Mucosa of descending colon (tissue), 3 donors: Measurements from ENCODE around the gene IKZF3. TPM values are rescaled to one million over a fixed set of nuclear protein-coding genes. Genes with fewer than 3 reads are reported as not detected.

Source experiments
- ATAC-seq: fragments of 200-7000 bp; cut with Tn5 transposase; one replicate; pipeline ENCODE4 v1.9.1; 2020; ENCODE audit warnings: mild to moderate bottlenecking, moderate library complexity
- DNase-seq, 3 donors: peaks; one replicate each; pipeline ENCODE4 v3.0.0-alpha.2; 2020
- H3K36me3 ChIP-seq: fragments of 200-600 bp; one replicate; pipeline ENCODE4 v1.8.0; 2021; ENCODE audit warnings: low read depth, mild to moderate bottlenecking
- H3K4me1 ChIP-seq: fragments of 200-600 bp; one replicate; pipeline ENCODE4 v1.8.0; 2021; ENCODE audit warnings: low read depth, mild to moderate bottlenecking
- H3K4me3 ChIP-seq: fragments of 200-600 bp; one replicate; pipeline ENCODE4 v1.8.0; 2021; ENCODE audit warnings: mild to moderate bottlenecking
- H3K9me3 ChIP-seq: fragments of 200-600 bp; one replicate; pipeline ENCODE4 v1.8.0; 2021; ENCODE audit warnings: mild to moderate bottlenecking
- intact Hi-C, 2 donors: fragments of 100-400 bp; cut with DNase I in 1 of 2; cut with micrococcal nuclease in 1 of 2; formaldehyde crosslinking; loops; one replicate each; pipeline versions ENCODE4 v1.11.0 to v1.11.1; 2022; cut with DNase I, micrococcal nuclease
- total RNA-seq, 3 donors: library from RNA; stranded (reverse); fragmentation: NEBNext Ultra II Directional in 2 of 3; extraction: Animal tissue kit (Norgen Biotek cat#: 25700) in 2 of 3; gene quantifications; one replicate each; pipeline versions ENCODE4 v1.2.1 to v1.2.4, GENCODE V29; 2021 to 2023
- TF ChIP-seq, protein P1 (sequence below): fragments of 200-600 bp; IDR thresholded peaks from one replicate; pipeline ENCODE4 v1.8.0; 2022; ENCODE audit warnings: antibody characterized with exemption, mild to moderate bottlenecking
- donor health status: DM: no; HTN: no; CAD: no; lungs with moderate emphysema.
- donor health status: DM: no; HTN: no; CAD: no.
- donor health status: DM: no; HTN: yes; CAD: no.

The IKZF3 gene
- total RNA-seq, 3 donors from 2014 or later = 3.5 to 5.3 (median 4.6) TPM

DNA sequence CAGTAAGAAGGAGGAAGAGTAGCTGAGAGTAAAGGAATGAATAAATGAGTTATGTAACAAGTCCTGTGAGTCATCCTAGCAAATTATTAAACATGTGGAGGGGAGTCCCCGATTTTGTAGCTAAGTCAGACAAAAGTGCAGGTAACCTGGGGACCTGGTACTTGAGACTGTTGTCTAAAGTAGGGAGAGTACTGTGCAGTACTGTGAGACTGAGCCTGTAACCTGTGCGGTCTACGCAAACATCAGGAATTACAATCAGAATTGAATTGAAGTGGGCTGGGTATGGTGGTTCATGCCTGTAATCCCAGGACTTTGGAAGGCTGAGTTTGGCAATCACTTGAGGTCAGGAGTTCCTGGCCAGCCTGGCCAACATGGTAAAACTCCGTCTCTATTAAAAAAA is 35.7 kb downstream of the IKZF3 start:
- DNase-seq (no peak), ATAC-seq (no peak)
- intact Hi-C loops = no loop called here
- TF ChIP-seq, protein P1, sequence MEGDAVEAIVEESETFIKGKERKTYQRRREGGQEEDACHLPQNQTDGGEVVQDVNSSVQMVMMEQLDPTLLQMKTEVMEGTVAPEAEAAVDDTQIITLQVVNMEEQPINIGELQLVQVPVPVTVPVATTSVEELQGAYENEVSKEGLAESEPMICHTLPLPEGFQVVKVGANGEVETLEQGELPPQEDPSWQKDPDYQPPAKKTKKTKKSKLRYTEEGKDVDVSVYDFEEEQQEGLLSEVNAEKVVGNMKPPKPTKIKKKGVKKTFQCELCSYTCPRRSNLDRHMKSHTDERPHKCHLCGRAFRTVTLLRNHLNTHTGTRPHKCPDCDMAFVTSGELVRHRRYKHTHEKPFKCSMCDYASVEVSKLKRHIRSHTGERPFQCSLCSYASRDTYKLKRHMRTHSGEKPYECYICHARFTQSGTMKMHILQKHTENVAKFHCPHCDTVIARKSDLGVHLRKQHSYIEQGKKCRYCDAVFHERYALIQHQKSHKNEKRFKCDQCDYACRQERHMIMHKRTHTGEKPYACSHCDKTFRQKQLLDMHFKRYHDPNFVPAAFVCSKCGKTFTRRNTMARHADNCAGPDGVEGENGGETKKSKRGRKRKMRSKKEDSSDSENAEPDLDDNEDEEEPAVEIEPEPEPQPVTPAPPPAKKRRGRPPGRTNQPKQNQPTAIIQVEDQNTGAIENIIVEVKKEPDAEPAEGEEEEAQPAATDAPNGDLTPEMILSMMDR = no peak
- H3K36me3 ChIP-seq = no peaks in the 10 kb centered on the region
- H3K9me3 ChIP-seq = peaks cover 8% of the 10 kb centered on the region
- no peaks in the 10 kb centered on the region for H3K4me1 ChIP-seq
- no peak overlapping the region for H3K4me3 ChIP-seq

DNA sequence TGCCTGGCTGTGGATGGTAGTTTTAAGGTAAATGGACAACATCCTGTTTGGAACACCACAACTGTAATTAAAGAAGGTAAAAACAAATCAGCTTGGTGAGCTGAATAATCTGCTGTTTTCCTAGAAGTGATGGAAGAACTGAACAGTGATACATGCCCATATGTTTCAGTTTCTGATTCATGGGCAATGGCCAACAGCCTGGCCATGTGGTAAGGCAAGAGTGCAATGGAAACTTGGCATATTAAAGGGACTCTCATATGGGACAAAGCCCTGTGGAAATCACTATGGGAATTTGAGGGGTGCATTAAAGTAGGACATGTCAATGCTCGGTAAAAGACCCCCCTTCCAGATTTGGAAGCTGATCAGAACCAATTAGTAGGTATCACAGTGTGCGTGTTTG is 37.8 kb downstream of the IKZF3 start:
- H3K4me3 ChIP-seq = no peak overlapping the region
- TF ChIP-seq, protein P1 = no peak
- ATAC-seq (no peak), DNase-seq (no peak)
- intact Hi-C loops = no loop called here
- H3K9me3 ChIP-seq = peaks cover 10% of the 10 kb centered on the region
- H3K4me1 ChIP-seq = no peaks in the 10 kb centered on the region
- H3K36me3 ChIP-seq = no peaks in the 10 kb centered on the region

DNA sequence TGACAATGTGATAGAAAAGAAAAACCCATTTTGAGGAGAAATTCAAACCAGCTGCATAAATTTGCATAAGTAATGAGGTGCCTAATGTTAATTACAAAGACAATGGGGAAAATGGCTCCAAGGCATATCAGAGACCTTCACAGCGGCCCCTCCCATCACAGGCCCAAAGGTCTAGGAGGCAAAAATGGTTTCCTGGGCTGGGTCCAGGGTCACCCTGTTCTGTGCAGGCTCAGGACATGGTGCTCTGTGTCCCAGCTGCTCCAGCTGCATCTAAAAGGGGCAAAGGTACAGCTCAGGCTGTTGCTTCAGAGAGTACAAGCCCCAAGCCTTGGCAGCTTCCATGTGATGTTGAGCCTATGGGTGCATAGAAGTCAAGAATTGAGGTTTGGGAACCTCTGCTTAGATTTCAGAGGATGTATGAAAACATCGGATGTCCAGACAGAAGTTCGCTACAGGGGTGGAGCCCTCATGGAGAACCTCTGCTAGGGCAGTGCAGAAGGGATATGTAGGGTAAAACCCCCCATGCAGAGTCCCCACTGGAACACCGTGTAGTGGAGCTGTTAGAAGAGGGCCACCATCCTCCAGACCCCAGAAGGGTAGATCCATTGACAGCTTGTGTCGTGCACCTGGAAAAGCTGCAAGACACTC is 40.6 kb downstream of the IKZF3 start:
- TF ChIP-seq, protein P1 = no peak
- Histone ChIP-seq H3K4me1 (peaks cover 1% of the 10 kb centered on the region), H3K9me3 (peaks cover 10% of the 10 kb centered on the region), H3K36me3 (no peaks in the 10 kb centered on the region), H3K4me3 (no peak overlapping the region)
- DNase-seq (no peak), ATAC-seq (no peak)
- intact Hi-C loops = no loop called here

DNA sequence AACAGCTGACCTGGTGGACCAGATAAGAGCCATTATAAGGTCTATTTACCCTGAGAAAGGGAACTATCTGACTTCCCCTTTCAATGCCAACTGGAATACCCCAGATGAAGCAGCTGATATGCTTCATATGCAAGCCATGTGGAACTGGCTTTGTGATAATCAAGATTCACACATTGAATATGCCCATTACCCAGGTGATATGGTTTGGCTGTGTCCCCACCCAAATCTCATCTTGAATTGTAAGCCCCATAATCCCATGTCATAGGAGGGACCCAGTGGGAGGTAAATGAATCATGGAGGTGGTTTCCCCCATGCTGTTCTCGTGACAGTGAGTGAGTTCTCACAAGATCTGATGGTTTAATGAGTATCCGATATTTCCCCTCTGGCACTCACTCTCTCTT is 42.1 kb downstream of the IKZF3 start:
- Histone ChIP-seq H3K4me1 (peaks cover 3% of the 10 kb centered on the region), H3K4me3 (no peak overlapping the region), H3K9me3 (peaks cover 10% of the 10 kb centered on the region), H3K36me3 (no peaks in the 10 kb centered on the region)
- DNase-seq (no peak), ATAC-seq (no peak)
- TF ChIP-seq, protein P1 = no peak
- intact Hi-C loops = no loop called here

DNA sequence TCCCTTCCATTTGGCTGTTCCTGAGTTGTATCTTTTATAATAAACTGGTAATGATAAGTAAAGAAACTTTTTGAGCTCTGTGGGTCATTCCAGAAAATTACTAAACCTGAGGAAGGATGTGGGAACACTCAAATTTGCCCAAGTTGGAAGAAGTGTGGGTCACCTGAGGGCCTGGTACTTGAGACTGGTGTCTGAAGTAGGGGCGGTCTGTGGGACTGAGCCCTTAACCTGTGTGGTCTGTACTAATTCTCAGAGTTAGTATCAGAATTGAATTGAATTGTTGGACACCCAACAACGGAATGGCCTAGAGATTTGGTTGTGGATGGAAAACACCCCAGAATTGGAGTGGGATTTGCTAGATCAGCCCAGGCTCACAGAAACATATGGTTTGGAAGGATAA is 43.1 kb downstream of the IKZF3 start:
- ATAC-seq = no peak

More for the DNA sequence above, 43.1 kb downstream of the IKZF3 start:
- Histone ChIP-seq H3K9me3 (peaks cover 10% of the 10 kb centered on the region), H3K4me3 (no peak overlapping the region), H3K4me1 (peaks cover 3% of the 10 kb centered on the region), H3K36me3 (no peaks in the 10 kb centered on the region)
- TF ChIP-seq, protein P1 = no peak
- no peak for DNase-seq
- intact Hi-C loops = no loop called here
